ENCODE measurements around the gene GALNT11. TPM values are rescaled to one million over a fixed set of nuclear protein-coding genes. Genes with fewer than 3 reads are reported as not detected.

Gene GALNT11
- polyA plus RNA-seq, 3 donors: 17.7 to 25.9 (median 20.6) TPM

DNA sequence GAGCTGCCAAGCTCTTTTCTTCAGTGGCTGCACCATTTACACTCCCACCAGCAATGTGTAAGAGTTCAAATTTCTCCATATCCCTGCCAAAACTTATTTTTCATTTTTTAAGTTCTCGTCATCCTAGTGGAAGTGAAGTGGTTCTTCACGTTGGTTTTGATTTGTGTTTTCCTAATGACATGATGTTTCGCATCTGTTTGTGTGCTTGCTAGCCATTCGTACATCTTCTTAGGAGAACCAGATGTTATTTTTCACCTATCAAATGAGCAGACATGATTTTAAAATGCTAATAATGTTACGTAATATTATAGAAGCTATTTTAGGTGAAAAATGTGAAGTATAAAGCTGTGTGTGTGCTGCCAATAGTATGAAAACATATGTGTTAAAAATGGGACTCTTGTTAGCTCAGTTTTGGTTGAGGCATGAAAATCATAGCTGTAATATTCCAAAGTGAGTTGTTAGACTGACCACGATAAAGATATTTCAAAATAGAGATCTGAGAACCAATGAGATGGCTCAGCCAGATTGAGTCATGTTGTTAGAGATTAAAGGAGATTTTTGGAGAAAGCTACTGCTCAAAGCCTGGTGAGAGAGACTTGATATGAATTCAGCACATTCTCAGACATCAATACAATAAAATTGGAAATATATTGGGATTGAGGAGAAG, 25.9 kb upstream of the GALNT11 start:
- H3K36me3 ChIP-seq (replicated peaks in 1 of 2; ENCODE audit: control insufficient read depth in 1 of 2, insufficient read depth in 2 of 2, low read length in 2 of 2): no peaks in the 10 kb centered on the region
- 80% methylated on average over 1 of the region's 6 CpGs for WGBS (ENCODE audit: insufficient coverage)
- H3K9ac ChIP-seq (ENCODE audit: insufficient read depth, low read length, poor library complexity, severe bottlenecking): no peak overlapping the region
- no peak overlapping the region for H3K4me3 ChIP-seq (replicated peaks in 1 of 3; ENCODE audit: low read depth in 2 of 3, low read length in 3 of 3)
- peaks cover 0 to 7% of the 10 kb centered on the region in 2 donors for H3K27me3 ChIP-seq (ENCODE audit: control insufficient read depth in 2 of 2, insufficient read depth in 2 of 2, low read length in 2 of 2)
- no peaks in the 10 kb centered on the region for H4K20me1 ChIP-seq (ENCODE audit: insufficient read depth, low read length)
- no peak overlapping the region for H3K4me3 Mint-ChIP-seq
- no peaks in the 10 kb centered on the region for H3K4me1 Mint-ChIP-seq
- H2AFZ ChIP-seq (ENCODE audit: insufficient read depth, low read depth, low read length, poor library complexity, severe bottlenecking): no peak overlapping the region
- no peaks in the 10 kb centered on the region for H3K36me3 Mint-ChIP-seq
- no peak overlapping the region for H3K27ac Mint-ChIP-seq
- H3K4me1 ChIP-seq (ENCODE audit: control insufficient read depth in 1 of 2, insufficient read depth in 2 of 2, low read length in 2 of 2): no peaks in the 10 kb centered on the region
- H3K27ac ChIP-seq (ENCODE audit: low read depth in 1 of 2, low read length in 2 of 2): no peak overlapping the region
- TF ChIP-seq, protein P1, sequence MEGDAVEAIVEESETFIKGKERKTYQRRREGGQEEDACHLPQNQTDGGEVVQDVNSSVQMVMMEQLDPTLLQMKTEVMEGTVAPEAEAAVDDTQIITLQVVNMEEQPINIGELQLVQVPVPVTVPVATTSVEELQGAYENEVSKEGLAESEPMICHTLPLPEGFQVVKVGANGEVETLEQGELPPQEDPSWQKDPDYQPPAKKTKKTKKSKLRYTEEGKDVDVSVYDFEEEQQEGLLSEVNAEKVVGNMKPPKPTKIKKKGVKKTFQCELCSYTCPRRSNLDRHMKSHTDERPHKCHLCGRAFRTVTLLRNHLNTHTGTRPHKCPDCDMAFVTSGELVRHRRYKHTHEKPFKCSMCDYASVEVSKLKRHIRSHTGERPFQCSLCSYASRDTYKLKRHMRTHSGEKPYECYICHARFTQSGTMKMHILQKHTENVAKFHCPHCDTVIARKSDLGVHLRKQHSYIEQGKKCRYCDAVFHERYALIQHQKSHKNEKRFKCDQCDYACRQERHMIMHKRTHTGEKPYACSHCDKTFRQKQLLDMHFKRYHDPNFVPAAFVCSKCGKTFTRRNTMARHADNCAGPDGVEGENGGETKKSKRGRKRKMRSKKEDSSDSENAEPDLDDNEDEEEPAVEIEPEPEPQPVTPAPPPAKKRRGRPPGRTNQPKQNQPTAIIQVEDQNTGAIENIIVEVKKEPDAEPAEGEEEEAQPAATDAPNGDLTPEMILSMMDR (IDR thresholded peaks at IDR 0.05): no peak
- H3K9me3 ChIP-seq (replicated peaks in 1 of 2; ENCODE audit: control insufficient read depth in 1 of 2, insufficient read depth in 1 of 2, low read length in 2 of 2): no peaks in the 10 kb centered on the region
- peaks cover 3 to 6% (median 4%) of the 10 kb centered on the region in 3 donors for H3K27me3 Mint-ChIP-seq (ENCODE audit: low read depth in 3 of 3)
- no peak overlapping the region for H3K4me2 ChIP-seq (replicated peaks; ENCODE audit: extremely low read depth, low read length, poor library complexity, severe bottlenecking)
- DNase-seq: no peak
- intact Hi-C loops (cut with micrococcal nuclease): loop anchor here (10.0 kb wide), 2 partner anchors 125 to 215 kb away; partner anchors contain the start of gene PRKAG2 (in 1 of the 2)
- H3K9me3 Mint-ChIP-seq: peaks cover 0 to 3% (median 0%) of the 10 kb centered on the region in 7 donors
- no peaks in the 10 kb centered on the region for H3K79me2 ChIP-seq (ENCODE audit: insufficient read depth, low read length)

DNA sequence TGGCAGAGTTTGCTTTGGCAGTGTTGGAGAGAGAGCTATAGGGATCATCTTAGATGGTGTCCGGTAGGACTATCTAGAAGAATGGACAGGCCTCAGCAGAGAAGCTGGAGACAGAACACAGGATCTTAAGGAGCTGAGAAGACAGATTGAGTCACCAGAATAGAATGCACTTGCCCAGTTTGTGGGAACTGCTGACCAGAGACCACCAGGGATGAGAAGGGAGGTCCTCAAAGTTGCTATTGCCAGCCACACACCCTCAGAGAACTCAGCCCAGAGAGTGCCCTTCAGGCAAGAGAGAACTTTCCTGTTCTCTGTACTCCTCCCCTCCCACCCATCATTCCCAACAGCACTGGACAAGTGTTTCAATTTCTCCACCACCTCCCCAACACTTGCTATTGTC, 25.3 kb upstream of the GALNT11 start:
- H3K27ac Mint-ChIP-seq: no peak overlapping the region
- H3K36me3 Mint-ChIP-seq: no peaks in the 10 kb centered on the region
- no peaks in the 10 kb centered on the region for H3K36me3 ChIP-seq (replicated peaks in 1 of 2; ENCODE audit: control insufficient read depth in 1 of 2, insufficient read depth in 2 of 2, low read length in 2 of 2)
- H3K4me2 ChIP-seq (replicated peaks; ENCODE audit: extremely low read depth, low read length, poor library complexity, severe bottlenecking): no peak overlapping the region
- H3K4me1 ChIP-seq (ENCODE audit: control insufficient read depth in 1 of 2, insufficient read depth in 2 of 2, low read length in 2 of 2): no peaks in the 10 kb centered on the region
- no peak overlapping the region for H2AFZ ChIP-seq (ENCODE audit: insufficient read depth, low read depth, low read length, poor library complexity, severe bottlenecking)
- no peak overlapping the region for H3K4me3 ChIP-seq (replicated peaks in 1 of 3; ENCODE audit: low read depth in 2 of 3, low read length in 3 of 3)
- WGBS (ENCODE audit: insufficient coverage): 100% methylated on average over 1 of the region's 1 CpG
- H3K4me1 Mint-ChIP-seq: no peaks in the 10 kb centered on the region
- H3K27me3 Mint-ChIP-seq (ENCODE audit: low read depth in 3 of 3): peaks cover 2 to 6% (median 4%) of the 10 kb centered on the region in 3 donors
- H3K27ac ChIP-seq (ENCODE audit: low read depth in 1 of 2, low read length in 2 of 2): no peak overlapping the region
- no peaks in the 10 kb centered on the region for H4K20me1 ChIP-seq (ENCODE audit: insufficient read depth, low read length)
- TF ChIP-seq, protein P1 (IDR thresholded peaks at IDR 0.05): no peak
- intact Hi-C loops (cut with micrococcal nuclease): no loop called here
- no peak for DNase-seq
- H3K9me3 Mint-ChIP-seq: peaks cover 0 to 3% (median 0%) of the 10 kb centered on the region in 7 donors
- peaks cover 0 to 7% of the 10 kb centered on the region in 2 donors for H3K27me3 ChIP-seq (ENCODE audit: control insufficient read depth in 2 of 2, insufficient read depth in 2 of 2, low read length in 2 of 2)
- no peaks in the 10 kb centered on the region for H3K9me3 ChIP-seq (replicated peaks in 1 of 2; ENCODE audit: control insufficient read depth in 1 of 2, insufficient read depth in 1 of 2, low read length in 2 of 2)
- no peak overlapping the region for H3K4me3 Mint-ChIP-seq
- no peaks in the 10 kb centered on the region for H3K79me2 ChIP-seq (ENCODE audit: insufficient read depth, low read length)
- H3K9ac ChIP-seq (ENCODE audit: insufficient read depth, low read length, poor library complexity, severe bottlenecking): no peak overlapping the region

Measured in CD14-positive monocyte (primary cell).